Activated CD8-positive, alpha-beta T cell treated with anti-CD3 and anti-CD28 coated beads, Interleukin-2, amount 10 ng/mL, durations not matched to agents 7 days and 5 days (primary cell): Measurements from ENCODE around the gene P2RX1. TPM values are rescaled to one million over a fixed set of nuclear protein-coding genes. Genes with fewer than 3 reads are reported as not detected.
"Not testable (repeated sequence)": the region's sequence is repeated elsewhere in the genome, so short reads cannot be mapped to it uniquely, and the experiment has no call there.

Source experiments
- ATAC-seq: fragments of 150-1000 bp; cut with Tn5 transposase; one replicate; pipeline ENCODE4 v1.10.0; 2021; ENCODE audit warnings: moderate library complexity
- CTCF ChIA-PET: fragments of 350-600 bp; sonication (Branson Sonifier 250); formaldehyde crosslinking; loops from one replicate; lab custom pipeline; 2021; ENCODE audit warnings: antibody characterized with exemption; lab: Charles Lee
- POLR2A ChIA-PET: fragments of 350-600 bp; sonication (Branson Sonifier 250); formaldehyde crosslinking; loops from one replicate; lab custom pipeline; 2021; ENCODE audit warnings: antibody characterized with exemption; lab: Charles Lee
- DNase-seq: peaks from one replicate; pipeline ENCODE4 v3.0.0-alpha.2; 2020
- H3K27ac Mint-ChIP-seq: one replicate; pipeline ENCODE4 v1.8.0; 2021; ENCODE audit warnings: mild to moderate bottlenecking, mixed read lengths
- H3K27me3 Mint-ChIP-seq: one replicate; pipeline ENCODE4 v1.8.0; 2021; ENCODE audit warnings: low read depth, mixed read lengths
- H3K36me3 Mint-ChIP-seq: one replicate; pipeline ENCODE4 v1.8.0; 2021; ENCODE audit warnings: low read depth, mixed read lengths
- H3K4me1 Mint-ChIP-seq: one replicate; pipeline ENCODE4 v1.8.0; 2021; ENCODE audit warnings: low read depth, mixed read lengths
- H3K4me3 Mint-ChIP-seq: one replicate; pipeline ENCODE4 v1.8.0; 2021; ENCODE audit warnings: mild to moderate bottlenecking, mixed read lengths
- H3K9me3 Mint-ChIP-seq: one replicate; pipeline ENCODE4 v1.8.0; 2022; ENCODE audit warnings: mixed read lengths; ENCODE audit not compliant: insufficient read depth
- total RNA-seq, 2 experiments: library from RNA; stranded (reverse); gene quantifications; one replicate each; pipeline ENCODE4 v1.2.3, GENCODE V29; 2021

Gene P2RX1
- total RNA-seq, 2 experiments from 2014 or later, result 1.1 TPM

DNA sequence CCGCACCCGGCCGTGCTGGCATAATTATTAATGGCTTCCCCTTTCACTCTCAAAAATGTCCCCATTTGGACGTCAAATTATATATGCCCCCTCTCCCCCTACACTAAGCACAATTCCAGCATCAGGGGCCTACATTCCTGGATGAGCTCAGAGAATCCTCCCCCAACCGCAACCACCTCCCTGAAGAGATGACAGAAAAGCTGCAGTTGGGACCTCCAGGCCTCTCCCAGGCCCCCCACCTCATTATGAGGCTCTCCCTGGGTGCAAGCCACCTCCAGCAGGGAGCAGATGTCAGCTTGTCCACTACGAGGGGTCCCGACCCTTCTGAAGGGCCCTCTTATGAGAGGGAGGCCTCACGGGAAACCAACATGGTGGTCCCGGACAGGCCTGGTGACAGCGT lies 51.7 kb downstream of the P2RX1 start:
- no peak overlapping the region for H3K27ac Mint-ChIP-seq
- H3K9me3 Mint-ChIP-seq, result no peaks in the 10 kb centered on the region
- CTCF ChIA-PET, result interaction anchor here (1.1 to 4.0 kb wide), 7 partner anchors 14 to 210 kb away, joined by 3 to 32 read pairs (median 5); partner anchors contain the start of gene NCBP3
- ATAC-seq (no peak), DNase-seq (no peak)
- no peaks in the 10 kb centered on the region for H3K27me3 Mint-ChIP-seq
- H3K36me3 Mint-ChIP-seq, result no peaks in the 10 kb centered on the region
- POLR2A ChIA-PET, result no interaction called here
- H3K4me3 Mint-ChIP-seq, result no peak overlapping the region
- H3K4me1 Mint-ChIP-seq, result no peaks in the 10 kb centered on the region

DNA sequence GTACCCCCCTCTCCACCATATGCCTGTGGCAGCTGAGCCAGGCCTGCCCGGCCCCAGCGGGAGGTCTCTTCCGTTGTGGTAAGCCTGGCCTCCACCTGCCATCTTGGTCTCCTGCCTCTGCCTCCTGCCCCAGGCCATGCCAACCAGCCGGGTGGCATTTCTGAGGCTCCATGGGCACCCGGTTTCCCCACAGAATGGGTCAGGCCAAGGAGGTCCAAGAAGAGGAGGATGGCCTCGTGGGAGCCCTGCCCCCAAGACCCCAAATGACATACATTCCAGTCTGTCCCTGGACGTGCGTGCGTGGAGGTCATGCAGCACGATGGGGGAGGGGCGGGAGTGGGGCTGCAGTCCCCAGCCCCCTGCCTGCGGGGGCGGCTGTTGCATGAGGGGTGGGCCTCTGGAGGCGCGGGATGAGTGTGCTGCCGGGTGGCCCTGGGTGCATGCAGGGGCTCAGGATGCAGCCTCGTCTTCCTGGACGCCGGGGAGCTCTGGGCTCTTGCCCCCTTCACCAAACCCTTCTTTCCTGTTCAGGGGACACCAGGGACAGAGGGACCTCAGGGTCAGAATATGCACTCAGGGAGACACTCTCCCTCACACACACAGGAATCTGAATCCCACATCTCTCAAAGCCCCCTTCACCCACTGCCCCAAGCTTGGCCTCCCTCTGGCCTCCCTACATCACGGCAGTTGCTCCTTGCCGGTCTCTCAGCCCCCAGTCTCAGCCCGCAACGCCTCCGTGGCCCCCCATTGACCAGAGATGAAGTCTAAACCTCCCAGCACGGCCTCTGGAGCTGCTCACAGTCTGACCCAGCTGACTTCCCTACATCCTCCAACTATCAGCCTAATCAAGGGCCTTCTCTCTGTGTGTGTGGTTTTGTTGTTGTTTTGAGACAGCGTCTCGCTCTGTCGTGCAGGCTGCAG lies 54.2 kb downstream of the P2RX1 start:
- no peaks in the 10 kb centered on the region for H3K9me3 Mint-ChIP-seq
- no peak for DNase-seq
- ChIA-PET CTCF (interaction anchor here (0.7 to 4.0 kb wide), 8 partner anchors 16 to 212 kb away, joined by 3 to 32 read pairs (median 4); partner anchors contain the start of genes CAMKK1 and NCBP3), POLR2A (interaction anchor here (0.7 kb wide), 1 partner anchor 16 kb away, joined by 3 read pairs; the partner anchor contains the start of gene NCBP3)
- ATAC-seq, result no peak
- H3K4me3 Mint-ChIP-seq, result no peak overlapping the region
- H3K27ac Mint-ChIP-seq, result no peak overlapping the region
- H3K36me3 Mint-ChIP-seq, result no peaks in the 10 kb centered on the region
- no peaks in the 10 kb centered on the region for H3K4me1 Mint-ChIP-seq
- H3K27me3 Mint-ChIP-seq, result no peaks in the 10 kb centered on the region

DNA sequence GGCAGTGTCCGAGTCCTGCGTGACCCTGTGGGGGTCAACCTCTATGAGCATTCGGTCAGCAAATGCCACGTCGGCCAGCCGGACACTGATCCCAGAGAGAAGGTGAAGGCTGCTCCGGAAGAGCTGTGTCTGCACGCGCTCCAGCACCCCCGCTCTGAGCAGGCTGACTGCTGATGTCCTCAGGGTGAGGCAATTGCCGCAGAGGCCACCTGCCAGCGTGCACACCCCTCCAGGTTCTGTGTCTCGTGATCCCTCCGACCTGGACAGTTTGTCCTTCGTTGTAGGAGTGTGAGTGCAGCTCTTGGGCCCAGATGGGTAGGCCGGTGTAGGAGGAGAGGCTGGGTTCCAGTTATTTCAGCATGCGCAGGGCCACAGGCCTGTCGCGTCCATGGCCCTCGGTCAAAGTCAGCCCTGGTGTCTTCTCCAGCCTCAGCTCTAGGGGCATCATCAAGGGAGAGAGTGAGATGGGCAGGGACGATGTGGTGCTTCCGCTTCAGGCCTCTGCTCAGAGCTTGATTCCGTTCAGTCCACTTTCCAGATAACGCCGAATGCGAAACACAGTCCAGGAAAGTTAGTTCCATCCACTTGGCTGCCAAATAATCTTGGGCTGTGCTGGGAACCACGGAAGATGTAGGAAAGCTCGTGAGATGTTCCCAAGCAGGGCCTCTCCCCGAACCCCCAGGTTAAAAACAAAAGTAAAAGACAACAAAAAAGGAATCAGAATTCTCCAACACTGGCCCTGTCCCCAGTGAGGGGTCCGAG lies 55.1 kb downstream of the P2RX1 start:
- Mint-ChIP-seq H3K27ac (no peak overlapping the region), H3K4me1 (no peaks in the 10 kb centered on the region), H3K9me3 (no peaks in the 10 kb centered on the region), H3K27me3 (no peaks in the 10 kb centered on the region), H3K4me3 (no peak overlapping the region), H3K36me3 (no peaks in the 10 kb centered on the region)
- no peak for ATAC-seq
- CTCF ChIA-PET, result interaction anchor here (0.6 to 1.5 kb wide), 3 partner anchors 15 to 213 kb away, joined by 3 to 5 read pairs (median 3); partner anchors contain the start of gene NCBP3
- POLR2A ChIA-PET, result no interaction called here
- DNase-seq, result no peak

DNA sequence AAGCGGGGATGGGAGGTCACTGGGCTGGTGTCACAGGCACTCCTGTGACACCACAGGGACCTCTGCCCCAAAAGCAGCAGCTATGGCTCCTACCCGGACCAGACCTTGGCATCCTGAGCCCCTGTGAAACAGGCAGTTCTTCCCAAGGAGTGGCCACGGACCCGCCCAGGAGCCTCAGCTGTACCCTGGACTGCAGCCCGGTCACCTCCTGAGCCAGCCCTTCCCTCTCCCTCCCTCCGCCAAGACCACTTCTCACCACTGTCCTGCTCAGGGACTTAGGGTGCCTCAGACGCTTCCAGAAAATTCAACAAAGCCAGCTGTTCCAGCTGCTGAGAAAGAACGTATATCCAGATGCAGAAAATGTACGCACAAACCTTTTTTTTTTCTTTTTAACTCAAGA lies 56.3 kb downstream of the P2RX1 start:
- CTCF ChIA-PET, result no interaction called here
- no peaks in the 10 kb centered on the region for H3K27me3 Mint-ChIP-seq

DNA sequence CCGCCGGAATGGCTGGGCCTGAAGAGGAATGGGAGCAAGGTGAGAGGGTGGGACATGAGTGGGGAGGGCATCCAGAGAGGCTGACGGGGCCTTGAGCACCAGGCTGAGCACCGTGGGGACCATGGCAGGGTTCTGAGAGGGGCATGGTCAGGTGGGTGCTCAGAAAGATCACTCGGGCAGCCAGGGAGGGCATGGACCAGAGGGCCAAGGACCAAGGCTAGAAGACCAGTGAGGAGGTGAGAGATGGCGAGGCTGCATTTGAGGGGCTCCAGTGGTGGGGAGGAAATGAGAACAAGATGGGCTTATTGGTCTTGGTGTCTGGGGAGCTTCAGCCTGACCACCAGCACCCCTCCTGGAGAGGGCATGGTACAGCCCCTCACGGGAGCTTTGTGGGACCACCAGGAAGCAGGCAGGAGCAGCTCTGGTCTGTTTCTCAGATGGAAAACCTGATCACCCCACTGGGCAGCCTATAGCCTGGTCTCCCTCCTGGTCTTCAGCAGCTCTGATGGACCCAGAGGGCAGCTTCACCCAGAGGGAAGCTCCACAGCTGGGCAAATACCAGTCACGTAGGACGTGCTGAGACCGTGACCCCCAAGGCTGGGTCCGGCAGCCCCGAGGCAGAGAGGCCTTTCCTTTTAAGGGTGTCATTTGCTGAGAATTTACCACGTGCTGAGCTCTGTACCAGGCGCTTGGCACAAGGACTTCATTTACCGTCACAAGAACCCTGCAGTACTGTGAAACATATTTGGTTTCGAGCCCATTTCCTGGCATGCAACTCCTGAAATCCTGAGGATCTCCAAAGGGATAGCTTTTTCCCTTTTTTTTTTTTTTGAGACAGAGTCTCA lies 58.8 kb downstream of the P2RX1 start:
- CTCF ChIA-PET, result interaction anchor here (0.9 to 2.5 kb wide), 4 partner anchors 11 to 217 kb away, joined by 3 to 9 read pairs (median 5); partner anchors contain the start of gene NCBP3
- no peak overlapping the region for H3K4me3 Mint-ChIP-seq
- H3K9me3 Mint-ChIP-seq, result no peaks in the 10 kb centered on the region
- no peak for DNase-seq
- ATAC-seq, result no peak
- no peaks in the 10 kb centered on the region for H3K27me3 Mint-ChIP-seq
- H3K36me3 Mint-ChIP-seq, result no peaks in the 10 kb centered on the region
- H3K27ac Mint-ChIP-seq, result no peak overlapping the region
- POLR2A ChIA-PET, result interaction anchor here (0.6 to 1.4 kb wide), 3 partner anchors 11 to 222 kb away, joined by 3 to 4 read pairs (median 4); partner anchors contain the start of gene NCBP3
- no peaks in the 10 kb centered on the region for H3K4me1 Mint-ChIP-seq

More for the DNA sequence above, 56.3 kb downstream of the P2RX1 start:
- no peaks in the 10 kb centered on the region for H3K36me3 Mint-ChIP-seq
- no peaks in the 10 kb centered on the region for H3K9me3 Mint-ChIP-seq
- H3K4me1 Mint-ChIP-seq, result no peaks in the 10 kb centered on the region
- no peak overlapping the region for H3K4me3 Mint-ChIP-seq
- ATAC-seq (no peak), DNase-seq (no peak)
- no peak overlapping the region for H3K27ac Mint-ChIP-seq
- POLR2A ChIA-PET, result no interaction called here

DNA sequence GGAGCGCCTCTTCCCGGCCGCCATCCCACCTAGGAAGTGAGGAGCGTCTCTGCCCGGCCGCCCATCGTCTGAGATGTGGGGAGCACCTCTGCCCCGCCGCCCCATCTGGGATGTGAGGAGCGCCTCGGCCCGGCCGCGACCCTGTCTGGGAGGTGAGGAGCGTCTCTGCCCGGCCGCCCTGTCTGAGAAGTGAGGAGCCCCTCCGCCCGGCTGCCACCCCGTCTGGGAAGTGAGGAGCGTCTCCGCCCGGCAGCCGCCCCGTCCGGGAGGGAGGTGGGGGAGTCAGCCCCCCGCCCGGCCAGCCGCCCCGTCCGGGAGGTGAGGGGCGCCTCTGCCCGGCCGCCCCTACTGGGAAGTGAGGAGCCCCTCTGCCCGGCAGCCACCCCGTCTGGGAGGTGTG lies 62.1 kb downstream of the P2RX1 start:
- not testable (repeated sequence) for H3K4me3 Mint-ChIP-seq

DNA sequence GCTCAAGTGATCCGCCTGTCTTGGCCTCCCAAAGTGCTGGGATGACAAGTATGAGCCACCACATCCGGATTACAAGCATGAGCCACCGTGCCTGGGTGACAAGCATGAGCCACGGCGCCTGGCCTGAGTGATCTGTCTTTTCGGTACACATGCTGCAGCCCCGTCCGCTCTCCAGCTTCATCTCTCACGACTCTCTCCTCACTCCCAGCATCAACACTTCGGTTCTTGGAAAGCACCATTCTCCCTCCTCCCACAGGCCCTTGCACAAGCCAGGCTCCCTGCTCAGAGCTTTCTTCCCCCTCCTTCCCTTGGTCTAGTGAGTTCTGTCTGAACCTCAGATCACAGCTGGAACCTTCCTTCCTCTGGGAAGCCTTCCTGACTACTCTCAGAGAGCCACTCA lies 63.7 kb downstream of the P2RX1 start:
- H3K27me3 Mint-ChIP-seq, result peaks cover 14% of the 10 kb centered on the region
- H3K4me3 Mint-ChIP-seq, result no peak overlapping the region
- no peak for ATAC-seq
- POLR2A ChIA-PET, result no interaction called here
- peaks cover 3% of the 10 kb centered on the region for H3K4me1 Mint-ChIP-seq
- no peaks in the 10 kb centered on the region for H3K9me3 Mint-ChIP-seq
- H3K27ac Mint-ChIP-seq, result no peak overlapping the region
- no peak for DNase-seq
- no peaks in the 10 kb centered on the region for H3K36me3 Mint-ChIP-seq
- CTCF ChIA-PET, result no interaction called here

More for the DNA sequence above, 62.1 kb downstream of the P2RX1 start:
- H3K36me3 Mint-ChIP-seq, CTCF ChIA-PET, H3K9me3 Mint-ChIP-seq, DNase-seq, POLR2A ChIA-PET, H3K27ac Mint-ChIP-seq, ATAC-seq, H3K4me1 Mint-ChIP-seq: not testable (repeated sequence)
- H3K27me3 Mint-ChIP-seq, result peaks cover 14% of the 10 kb centered on the region

DNA sequence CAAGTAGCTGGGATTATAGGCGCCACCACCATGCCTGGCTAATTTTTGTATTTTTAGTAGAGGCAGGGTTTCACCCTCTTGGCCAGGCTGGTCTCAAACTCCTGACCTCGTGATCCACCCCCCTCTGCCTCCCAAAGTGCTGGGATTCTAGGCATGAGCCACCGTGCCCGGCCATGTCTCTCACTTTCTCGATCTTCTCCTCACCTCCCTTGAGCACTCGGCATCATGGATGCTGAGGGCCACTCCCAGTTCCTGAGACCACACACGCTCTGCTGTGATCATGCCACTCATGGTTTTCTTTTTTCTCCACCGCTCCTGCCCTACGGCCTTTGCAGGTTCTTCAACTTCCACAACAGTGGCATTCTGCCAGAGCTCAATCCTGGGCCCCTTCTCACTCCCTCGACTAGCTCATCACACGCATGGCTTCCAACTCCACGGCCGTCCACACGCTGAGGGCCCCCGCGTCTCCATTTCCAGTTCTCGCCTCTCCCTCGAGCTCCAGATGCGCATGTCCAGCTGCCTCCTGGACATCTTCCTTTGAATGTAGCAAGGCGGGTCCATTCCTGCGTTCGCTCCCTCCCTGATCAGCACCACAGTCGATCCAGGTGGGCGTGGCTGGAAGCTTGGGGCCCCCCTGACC lies 64.7 kb downstream of the P2RX1 start:
- CTCF ChIA-PET, result interaction anchor here (1.6 to 2.2 kb wide), 3 partner anchors 12 to 113 kb away, joined by 4 to 8 read pairs (median 6); no protein-coding TSS in a partner anchor
- H3K27ac Mint-ChIP-seq, result no peak overlapping the region
- POLR2A ChIA-PET, result no interaction called here
- ATAC-seq, result no peak
- no peak for DNase-seq
- peaks cover 14% of the 10 kb centered on the region for H3K27me3 Mint-ChIP-seq
- H3K4me3 Mint-ChIP-seq, result no peak overlapping the region
- peaks cover 7% of the 10 kb centered on the region for H3K4me1 Mint-ChIP-seq
- no peaks in the 10 kb centered on the region for H3K9me3 Mint-ChIP-seq
- H3K36me3 Mint-ChIP-seq, result no peaks in the 10 kb centered on the region

DNA sequence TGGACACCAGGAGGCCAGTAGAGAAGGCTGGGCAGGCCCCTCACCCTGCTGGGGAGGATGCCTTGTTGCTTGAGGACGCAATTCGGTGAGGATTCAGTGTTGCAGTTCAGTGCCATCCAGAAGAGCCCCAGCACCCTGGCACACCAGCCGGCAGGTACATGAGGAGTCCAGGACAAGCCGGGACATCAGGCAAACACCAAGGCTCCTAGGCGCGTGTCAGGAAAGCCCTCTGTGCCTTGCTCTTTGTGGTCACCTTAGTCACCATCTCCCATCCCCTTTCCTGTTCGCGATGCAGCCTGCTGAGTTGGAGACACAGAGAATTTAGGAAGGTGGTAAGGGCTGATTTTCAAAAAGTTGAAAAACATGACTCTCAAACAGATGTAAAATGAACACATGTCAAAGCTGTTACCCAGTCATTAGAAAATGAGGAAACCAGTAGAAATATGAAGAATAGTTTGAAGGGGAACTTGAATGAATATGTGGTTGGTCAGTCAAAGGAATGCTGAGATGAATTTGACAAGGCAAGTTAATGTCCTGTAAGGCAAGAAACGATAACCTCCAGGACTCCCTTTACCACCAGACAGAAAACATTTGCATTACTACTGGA lies 67.9 kb downstream of the P2RX1 start:
- Mint-ChIP-seq H3K4me3 (no peak overlapping the region), H3K27me3 (peaks cover 14% of the 10 kb centered on the region), H3K36me3 (peaks cover 11% of the 10 kb centered on the region), H3K9me3 (no peaks in the 10 kb centered on the region), H3K27ac (no peak overlapping the region), H3K4me1 (peaks cover 30% of the 10 kb centered on the region)
- DNase-seq, result no peak
- CTCF ChIA-PET, result interaction anchor here (5.9 to 6.3 kb wide), 2 partner anchors 16 to 113 kb away, joined by 32 to 142 read pairs; no protein-coding TSS in a partner anchor
- POLR2A ChIA-PET, result no interaction called here
- ATAC-seq, result no peak

DNA sequence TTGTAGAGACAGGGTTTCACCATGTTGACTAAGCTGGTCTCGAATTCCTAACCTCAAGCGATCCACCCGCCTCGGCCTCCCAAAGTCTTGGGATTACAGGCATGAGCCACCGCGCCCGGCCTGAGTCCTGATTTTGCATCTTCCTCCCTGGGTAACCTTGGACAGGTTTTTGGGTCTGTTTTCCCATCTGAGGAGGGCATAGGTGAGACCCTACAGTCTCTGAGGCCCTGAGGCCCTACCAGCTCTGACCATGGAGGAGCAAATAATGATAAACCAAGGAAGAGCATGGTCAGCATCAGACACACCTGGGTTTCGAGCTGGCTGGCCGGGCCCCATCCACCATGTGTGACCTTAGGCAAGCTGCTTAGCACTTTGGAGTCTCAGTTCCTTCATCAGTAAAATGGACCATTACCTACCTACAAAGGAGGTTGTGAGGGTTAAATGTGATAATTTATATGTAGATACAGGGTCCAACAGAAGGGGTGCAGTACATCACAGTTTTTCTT lies 69.0 kb downstream of the P2RX1 start:
- ATAC-seq, result no peak
- DNase-seq, result no peak
- peaks cover 13% of the 10 kb centered on the region for H3K27me3 Mint-ChIP-seq
- no peak overlapping the region for H3K27ac Mint-ChIP-seq
- CTCF ChIA-PET, result interaction anchor here (0.9 to 6.3 kb wide), 12 partner anchors 11 to 164 kb away, joined by 3 to 142 read pairs (median 10); no protein-coding TSS in a partner anchor
- H3K4me3 Mint-ChIP-seq, result no peak overlapping the region
- H3K9me3 Mint-ChIP-seq, result no peaks in the 10 kb centered on the region
- POLR2A ChIA-PET, result interaction anchor here (1.0 kb wide), 1 partner anchor 121 kb away, joined by 4 read pairs; no protein-coding TSS in a partner anchor
- peaks cover 14% of the 10 kb centered on the region for H3K36me3 Mint-ChIP-seq
- H3K4me1 Mint-ChIP-seq, result peaks cover 30% of the 10 kb centered on the region
